ENCODE results near the gene FAM83B.

The FAM83B gene

GRCh38 chr6:54932622-54933021, 86.1 kb downstream of the FAM83B start:
- Histone ChIP-seq H3K36me3 (no peaks in the 10 kb centered on the region), H3K27ac (no peak overlapping the region), H3K4me3 (ENCODE audit: low read depth, low read length) (no peak overlapping the region), H3K9me3 (ENCODE audit: severe bottlenecking) (peaks cover 8% of the 10 kb centered on the region), H3K27me3 (ENCODE audit: insufficient read depth, low read depth, severe bottlenecking) (peaks cover 13% of the 10 kb centered on the region)
- DNase-seq: no peak
- TF ChIP-seq CTCF (IDR thresholded peaks at IDR 0.05; ENCODE audit: low read depth, low read length): no peak

- Histone ChIP-seq H3K9me3 (ENCODE audit: severe bottlenecking) (peaks cover 8% of the 10 kb centered on the region), H3K27ac (no peak overlapping the region), H3K4me3 (ENCODE audit: low read depth, low read length) (no peak overlapping the region), H3K27me3 (ENCODE audit: insufficient read depth, low read depth, severe bottlenecking) (peaks cover 16% of the 10 kb centered on the region), H3K36me3 (no peaks in the 10 kb centered on the region)
- no peak for DNase-seq
- no peak for TF ChIP-seq CTCF (IDR thresholded peaks at IDR 0.05; ENCODE audit: low read depth, low read length)
Measured at GRCh38 chr6:54935739-54936138, 89.2 kb downstream of the FAM83B start.

GRCh38 chr6:54937371-54937770, 90.8 kb downstream of the FAM83B start:
- no peak for TF ChIP-seq CTCF (IDR thresholded peaks at IDR 0.05; ENCODE audit: low read depth, low read length)
- Histone ChIP-seq H3K27me3 (ENCODE audit: insufficient read depth, low read depth, severe bottlenecking) (peaks cover 23% of the 10 kb centered on the region), H3K9me3 (ENCODE audit: severe bottlenecking) (peaks cover 4% of the 10 kb centered on the region), H3K4me3 (ENCODE audit: low read depth, low read length) (no peak overlapping the region), H3K27ac (no peak overlapping the region), H3K36me3 (no peaks in the 10 kb centered on the region)
- DNase-seq: no peak

- no peak for TF ChIP-seq CTCF (IDR thresholded peaks at IDR 0.05; ENCODE audit: low read depth, low read length)
- Histone ChIP-seq H3K36me3 (no peaks in the 10 kb centered on the region), H3K27ac (no peak overlapping the region), H3K4me3 (ENCODE audit: low read depth, low read length) (no peak overlapping the region), H3K9me3 (ENCODE audit: severe bottlenecking) (no peaks in the 10 kb centered on the region), H3K27me3 (ENCODE audit: insufficient read depth, low read depth, severe bottlenecking) (peaks cover 12% of the 10 kb centered on the region)
- no peak for DNase-seq
Measured at GRCh38 chr6:54957698-54958097, 111.1 kb downstream of the FAM83B start.

- no peak for DNase-seq
- no peak overlapping the region for H3K27ac ChIP-seq
Measured at GRCh38 chr6:54958446-54958845, 111.9 kb downstream of the FAM83B start.

More at GRCh38 chr6:54958446-54958845, 111.9 kb downstream of the FAM83B start:
- no peak overlapping the region for H3K4me3 ChIP-seq (ENCODE audit: low read depth, low read length)
- H3K27me3 ChIP-seq (ENCODE audit: insufficient read depth, low read depth, severe bottlenecking): peaks cover 12% of the 10 kb centered on the region
- H3K36me3 ChIP-seq: no peaks in the 10 kb centered on the region
- H3K9me3 ChIP-seq (ENCODE audit: severe bottlenecking): no peaks in the 10 kb centered on the region
- no peak for TF ChIP-seq CTCF (IDR thresholded peaks at IDR 0.05; ENCODE audit: low read depth, low read length)

Data from WERI-Rb-1 (cell line).